ENCODE measurements around the gene CREB3L2.

- TF ChIP-seq POLR2AphosphoS5 (IDR thresholded peaks at IDR 0.05; ENCODE audit: low read depth, low read length) (no peak), SIN3A (IDR thresholded peaks at IDR 0.05; ENCODE audit: low read depth) (no peak), ZBTB33 (IDR thresholded peaks at IDR 0.05; ENCODE audit: extremely low read depth, insufficient replicate concordance, low read length) (no peak), REST (IDR thresholded peaks at IDR 0.05; ENCODE audit: low read depth) (no peak), ZFX (IDR thresholded peaks at IDR 0.05) (no peak)
Measured at GRCh38 chr7:137950263-137950621, 51.6 kb downstream of the CREB3L2 start.

Data from HCT116 (cell line).